ENCODE measurements around the gene PACS1.
"Not testable (repeated sequence)": the region's sequence is repeated elsewhere in the genome, so short reads cannot be mapped to it uniquely, and the experiment has no call there.

Gene PACS1

DNA sequence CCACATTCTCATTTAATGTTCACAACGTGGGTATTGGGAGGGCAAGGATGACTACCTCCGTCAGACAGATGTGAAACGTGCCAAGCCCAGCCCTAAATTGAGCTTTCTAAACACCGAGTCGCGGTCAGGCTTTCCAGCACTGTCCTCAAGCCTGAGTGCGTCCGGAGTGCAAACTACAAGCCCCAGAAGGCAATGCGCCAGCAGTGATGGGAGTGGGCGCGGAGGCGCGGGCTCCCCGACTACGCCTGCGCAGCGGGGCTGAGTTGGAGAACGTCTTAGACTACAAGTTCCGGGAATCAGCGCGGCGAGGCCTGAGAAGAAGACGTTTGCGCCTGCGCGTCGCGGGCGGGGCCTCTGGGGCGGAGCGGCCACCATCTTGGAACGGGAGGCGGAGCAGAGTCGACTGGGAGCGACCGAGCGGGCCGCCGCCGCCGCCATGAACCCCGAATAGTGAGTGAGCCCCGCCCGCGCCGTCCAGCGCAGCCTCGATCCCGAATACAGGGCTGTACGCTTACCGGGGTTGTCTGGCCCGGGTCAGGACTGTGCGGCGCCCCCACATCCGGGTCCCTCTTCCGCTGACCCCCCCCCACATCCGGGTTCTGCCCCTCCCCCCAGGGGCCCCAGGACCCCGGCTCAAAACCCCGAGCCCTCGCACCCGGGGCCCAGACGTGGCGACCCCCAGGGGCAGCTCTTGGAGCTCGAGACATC lies 198.3 kb downstream of the PACS1 start, which contains the start of gene RAB1B:
TSS of gene RAB1B (plus strand) at position 396 of the 708 bp plus-strand sequence. CDS start at position 437, 41 bp downstream.
- Mint-ChIP-seq H3K4me1 (ENCODE audit: low read depth) (peaks cover 45% of the 10 kb centered on the region), H3K27me3 (no peaks in the 10 kb centered on the region), H3K9me3 (no peaks in the 10 kb centered on the region), H3K27ac (peak within 1 kb of the TSS; percentile 94), H3K36me3 (ENCODE audit: low read depth) (peaks cover 40% of the 10 kb centered on the region), H3K4me3 (peak within 1 kb of the TSS; percentile 96)

DNA sequence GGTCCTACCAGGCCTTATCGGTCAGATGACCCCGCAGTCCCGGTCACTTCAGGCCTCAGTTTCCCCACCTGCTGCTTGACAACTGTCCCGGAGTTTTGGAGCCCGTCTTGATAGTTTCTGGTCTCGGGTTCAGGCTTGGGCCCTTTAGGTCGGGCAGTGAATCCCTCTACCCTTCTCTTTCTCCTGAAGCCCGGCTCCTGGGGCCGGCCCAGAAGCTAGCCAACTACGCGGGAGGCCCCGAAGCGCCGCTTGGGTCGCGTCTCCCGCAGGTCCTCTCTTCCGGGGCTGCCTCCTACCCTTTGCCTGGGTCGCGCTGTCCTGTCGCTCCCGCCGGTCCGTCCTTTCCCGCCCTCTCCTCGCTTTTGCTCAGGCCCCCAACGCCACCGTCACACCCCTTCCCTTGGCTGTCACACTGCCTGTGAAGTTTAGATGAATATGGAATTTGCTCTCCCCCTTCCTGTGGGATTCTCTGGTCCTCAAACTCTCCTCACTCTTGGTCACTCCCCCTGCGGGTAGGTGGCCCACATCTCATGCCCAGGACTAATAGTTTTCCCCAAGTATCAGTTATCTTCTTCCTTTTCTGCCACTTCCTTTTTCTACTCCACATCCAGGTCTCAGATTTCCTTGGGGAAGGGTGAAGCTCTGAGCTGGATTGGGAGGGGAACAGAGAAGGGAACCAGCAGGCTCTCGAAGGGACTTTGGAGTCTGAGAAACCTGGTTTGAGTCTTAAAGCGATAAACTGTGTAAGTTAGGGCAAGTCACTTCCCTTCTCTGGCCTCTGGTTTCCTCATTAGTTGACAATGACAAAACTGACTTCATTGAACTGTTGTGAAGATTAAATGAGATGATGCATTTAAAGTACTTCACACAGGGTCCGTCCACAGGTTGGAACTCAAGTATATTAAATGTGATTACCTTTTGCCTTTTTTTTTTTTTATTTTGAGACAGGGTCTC lies 199.2 kb downstream of the PACS1 start:
- Mint-ChIP-seq H3K36me3 (ENCODE audit: low read depth) (peaks cover 45% of the 10 kb centered on the region), H3K4me1 (ENCODE audit: low read depth) (peaks cover 47% of the 10 kb centered on the region), H3K4me3 (peak overlapping the region; percentile 96), H3K27ac (peak overlapping the region; percentile 94), H3K9me3 (no peaks in the 10 kb centered on the region), H3K27me3 (no peaks in the 10 kb centered on the region)

- Mint-ChIP-seq H3K27me3 (no peaks in the 10 kb centered on the region), H3K36me3 (ENCODE audit: low read depth) (peaks cover 39% of the 10 kb centered on the region), H3K27ac (no peak overlapping the region), H3K9me3 (no peaks in the 10 kb centered on the region), H3K4me1 (ENCODE audit: low read depth) (peaks cover 46% of the 10 kb centered on the region), H3K4me3 (no peak overlapping the region)
Measured at GRCh38 chr11:66271816-66272215, 201.7 kb downstream of the PACS1 start.

GRCh38 chr11:66272596-66272995 lies 202.5 kb downstream of the PACS1 start:
- peaks cover 44% of the 10 kb centered on the region for H3K4me1 Mint-ChIP-seq (ENCODE audit: low read depth)
- no peak overlapping the region for H3K4me3 Mint-ChIP-seq
- H3K27ac Mint-ChIP-seq = no peak overlapping the region
- H3K27me3 Mint-ChIP-seq = no peaks in the 10 kb centered on the region
- H3K36me3 Mint-ChIP-seq (ENCODE audit: low read depth) = peaks cover 39% of the 10 kb centered on the region
- H3K9me3 Mint-ChIP-seq = no peaks in the 10 kb centered on the region

GRCh38 chr11:66274219-66274618 lies 204.1 kb downstream of the PACS1 start:
- no peak overlapping the region for H3K27ac Mint-ChIP-seq
- peaks cover 46% of the 10 kb centered on the region for H3K4me1 Mint-ChIP-seq (ENCODE audit: low read depth)
- H3K27me3 Mint-ChIP-seq = peaks cover under 1% of the 10 kb centered on the region
- peaks cover 36% of the 10 kb centered on the region for H3K36me3 Mint-ChIP-seq (ENCODE audit: low read depth)
- no peaks in the 10 kb centered on the region for H3K9me3 Mint-ChIP-seq
- H3K4me3 Mint-ChIP-seq = no peak overlapping the region

DNA sequence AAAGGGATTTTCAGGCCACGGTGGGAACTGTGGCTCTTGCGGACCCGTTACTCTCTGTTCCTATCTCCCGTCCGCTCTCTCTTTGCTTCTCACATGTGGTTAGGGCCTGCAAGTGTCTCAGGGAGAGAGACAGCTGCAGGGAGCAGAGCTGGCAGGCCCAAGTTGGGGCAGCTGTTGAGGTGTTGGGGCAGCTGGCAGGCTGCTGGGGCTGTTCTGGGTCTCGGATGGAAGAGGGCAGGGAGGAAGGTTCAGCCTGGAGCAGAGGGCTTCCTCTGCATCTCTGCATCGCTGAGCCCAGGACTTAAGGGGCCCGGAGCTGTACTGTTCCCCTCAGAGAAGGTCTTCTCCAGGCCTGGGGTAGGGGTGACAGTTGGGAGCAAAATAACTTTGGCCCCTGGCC lies 205.3 kb downstream of the PACS1 start:
- H3K9me3 Mint-ChIP-seq = no peaks in the 10 kb centered on the region
- no peak overlapping the region for H3K4me3 Mint-ChIP-seq
- no peak overlapping the region for H3K27ac Mint-ChIP-seq
- H3K27me3 Mint-ChIP-seq = peaks cover 6% of the 10 kb centered on the region
- peaks cover 38% of the 10 kb centered on the region for H3K4me1 Mint-ChIP-seq (ENCODE audit: low read depth)
- H3K36me3 Mint-ChIP-seq (ENCODE audit: low read depth) = peaks cover 31% of the 10 kb centered on the region

- Mint-ChIP-seq H3K9me3 (no peaks in the 10 kb centered on the region), H3K4me3 (no peak overlapping the region), H3K36me3 (ENCODE audit: low read depth) (peaks cover 27% of the 10 kb centered on the region), H3K27ac (no peak overlapping the region), H3K27me3 (peaks cover 6% of the 10 kb centered on the region), H3K4me1 (ENCODE audit: low read depth) (peaks cover 33% of the 10 kb centered on the region)
Measured at GRCh38 chr11:66275984-66276612, 206.0 kb downstream of the PACS1 start.

GRCh38 chr11:66276619-66277018 lies 206.5 kb downstream of the PACS1 start:
- peaks cover 25% of the 10 kb centered on the region for H3K36me3 Mint-ChIP-seq (ENCODE audit: low read depth)
- not testable (repeated sequence) for H3K27me3 Mint-ChIP-seq, H3K27ac Mint-ChIP-seq, H3K4me3 Mint-ChIP-seq, H3K9me3 Mint-ChIP-seq
- peaks cover 32% of the 10 kb centered on the region for H3K4me1 Mint-ChIP-seq (ENCODE audit: low read depth)

DNA sequence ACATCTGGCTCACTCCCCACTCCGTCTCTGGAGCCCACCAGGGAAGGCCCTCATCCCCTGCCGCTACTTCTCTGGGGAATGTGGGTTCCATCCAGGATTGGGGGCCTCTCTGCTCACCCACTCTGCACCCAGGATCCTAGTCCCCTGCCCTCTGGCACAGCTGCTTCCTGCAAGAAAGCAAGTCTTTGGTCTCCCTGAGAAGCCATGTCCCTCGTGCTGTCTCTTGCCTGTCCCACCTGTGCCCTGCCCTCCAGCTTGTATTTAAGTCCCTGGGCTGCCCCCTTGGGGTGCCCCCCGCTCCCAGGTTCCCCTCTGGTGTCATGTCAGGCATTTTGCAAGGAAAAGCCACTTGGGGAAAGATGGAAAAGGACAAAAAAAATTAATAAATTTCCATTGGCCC lies 207.0 kb downstream of the PACS1 start:
- H3K9me3 Mint-ChIP-seq, H3K27ac Mint-ChIP-seq, H3K4me3 Mint-ChIP-seq, H3K27me3 Mint-ChIP-seq: not testable (repeated sequence)
- Mint-ChIP-seq H3K36me3 (ENCODE audit: low read depth) (peaks cover 21% of the 10 kb centered on the region), H3K4me1 (ENCODE audit: low read depth) (peaks cover 32% of the 10 kb centered on the region)

- no peaks in the 10 kb centered on the region for H3K9me3 Mint-ChIP-seq
- H3K27me3 Mint-ChIP-seq = peaks cover 6% of the 10 kb centered on the region
- H3K4me1 Mint-ChIP-seq (ENCODE audit: low read depth) = peaks cover 32% of the 10 kb centered on the region
- H3K27ac Mint-ChIP-seq = no peak within 1 kb of the TSS
- H3K4me3 Mint-ChIP-seq = peak within 1 kb of the TSS; percentile 57
- peaks cover 15% of the 10 kb centered on the region for H3K36me3 Mint-ChIP-seq (ENCODE audit: low read depth)
Measured at GRCh38 chr11:66277471-66278362, 207.6 kb downstream of the PACS1 start, which contains the start of gene CNIH2. TSS of gene CNIH2 (plus strand) at chr11:66278175. CDS start at chr11:66278457, 282 bp downstream.

DNA sequence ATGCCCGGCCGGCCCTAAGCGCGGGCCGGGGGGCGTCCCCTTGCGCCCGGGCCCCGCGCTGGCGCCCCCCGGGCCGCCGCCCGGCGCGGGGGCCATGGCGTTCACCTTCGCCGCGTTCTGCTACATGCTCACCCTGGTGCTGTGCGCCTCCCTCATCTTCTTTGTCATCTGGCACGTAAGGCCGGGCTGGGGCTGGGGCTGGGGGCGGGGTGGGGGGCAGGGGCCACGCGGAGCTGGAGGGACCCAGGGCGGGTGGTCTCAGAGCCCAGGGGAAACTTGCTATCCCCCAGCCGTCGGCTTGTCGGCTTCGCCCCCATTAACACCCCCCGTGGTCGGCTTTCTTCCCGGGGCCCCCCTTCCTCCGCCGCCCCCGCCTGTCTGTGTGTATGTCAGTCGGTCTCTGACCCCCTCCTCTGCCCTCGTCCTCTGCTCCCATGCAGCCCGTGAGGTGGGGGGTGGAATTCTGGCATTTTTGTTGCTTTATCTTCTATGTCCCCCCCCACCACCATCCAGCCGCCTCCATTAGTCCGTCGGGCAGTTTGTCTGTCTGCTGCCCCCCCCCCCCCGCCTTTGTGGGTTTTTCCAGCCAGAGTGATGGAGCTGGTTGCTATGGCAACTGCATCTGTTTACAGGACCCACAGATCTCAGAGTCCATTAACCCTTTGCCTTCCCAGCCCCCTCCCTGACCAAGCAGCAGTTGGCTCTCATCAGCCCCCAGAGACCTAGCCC lies 208.5 kb downstream of the PACS1 start:
- H3K27me3 Mint-ChIP-seq = peaks cover 6% of the 10 kb centered on the region
- no peak overlapping the region for H3K27ac Mint-ChIP-seq
- H3K4me1 Mint-ChIP-seq (ENCODE audit: low read depth) = peaks cover 31% of the 10 kb centered on the region
- H3K9me3 Mint-ChIP-seq = no peaks in the 10 kb centered on the region
- peak overlapping the region; percentile 57 for H3K4me3 Mint-ChIP-seq
- peaks cover 7% of the 10 kb centered on the region for H3K36me3 Mint-ChIP-seq (ENCODE audit: low read depth)

- Mint-ChIP-seq H3K9me3 (no peaks in the 10 kb centered on the region), H3K36me3 (ENCODE audit: low read depth) (peaks cover 1% of the 10 kb centered on the region), H3K27me3 (peaks cover 6% of the 10 kb centered on the region), H3K4me1 (ENCODE audit: low read depth) (peaks cover 31% of the 10 kb centered on the region), H3K27ac (peak overlapping the region; percentile 63), H3K4me3 (peak overlapping the region; percentile 57)
Measured at GRCh38 chr11:66279092-66279734, 209.1 kb downstream of the PACS1 start.

DNA sequence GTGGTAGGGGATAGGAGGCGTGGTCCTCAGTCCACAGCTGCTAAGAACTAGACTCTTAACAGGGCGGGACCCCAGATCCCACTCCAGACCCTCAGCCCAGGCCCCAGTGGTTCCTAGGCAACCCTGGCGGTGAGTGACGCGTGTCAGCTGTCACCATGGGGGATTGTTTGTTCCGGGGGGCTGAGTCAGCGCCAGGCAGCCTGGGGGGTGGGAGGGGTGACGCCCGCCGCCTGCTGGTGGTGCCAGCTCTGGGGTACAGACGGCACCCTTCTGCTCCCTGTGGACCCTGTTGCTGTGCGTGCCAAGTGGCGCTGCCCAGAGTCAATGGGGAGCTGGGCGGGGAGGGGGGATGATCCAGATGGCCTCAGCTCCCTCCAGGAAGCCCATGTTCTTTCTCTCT lies 210.4 kb downstream of the PACS1 start:
- no peaks in the 10 kb centered on the region for H3K9me3 Mint-ChIP-seq
- H3K4me3 Mint-ChIP-seq = no peak overlapping the region
- no peak overlapping the region for H3K27ac Mint-ChIP-seq
- no peaks in the 10 kb centered on the region for H3K36me3 Mint-ChIP-seq (ENCODE audit: low read depth)
- peaks cover 31% of the 10 kb centered on the region for H3K4me1 Mint-ChIP-seq (ENCODE audit: low read depth)
- H3K27me3 Mint-ChIP-seq = peaks cover 6% of the 10 kb centered on the region

Measured in stimulated activated naive CD8-positive, alpha-beta T cell treated with anti-CD3 and anti-CD28 coated beads, Interleukin-15, Interleukin-2, amounts not matched to agents 100 ng/mL and 50 ng/mL, for 24 hours (primary cell).